Measurements from ENCODE around the gene WFDC10A. TPM values are rescaled to one million over a fixed set of nuclear protein-coding genes. Genes with fewer than 3 reads are reported as not detected.

Gene WFDC10A
- total and polyA plus RNA-seq, 2 donors (not counting 3 experiments of a cell fraction or from before 2014, with no cell fraction given): not detected

- H3K27ac ChIP-seq (ENCODE audit: insufficient read depth, low read depth, low read length): no peak overlapping the region
- H3K9me3 ChIP-seq (replicated peaks; ENCODE audit: control insufficient read depth, insufficient read depth, low read length): no peaks in the 10 kb centered on the region
- no peaks in the 10 kb centered on the region for H3K4me1 ChIP-seq (ENCODE audit: control insufficient read depth, extremely low read depth, insufficient read depth, low read length)
- no peak overlapping the region for H2AFZ ChIP-seq (ENCODE audit: low read depth, low read length)
- no peaks in the 10 kb centered on the region for H3K27me3 ChIP-seq (ENCODE audit: control insufficient read depth in 2 of 2, insufficient read depth in 2 of 2, low read length in 2 of 2)
- ChIA-PET POLR2A (no interaction called here), CTCF (no interaction called here)
- no peak overlapping the region for H3K4me2 ChIP-seq (ENCODE audit: insufficient read depth, low read length)
- intact Hi-C loops (cut with micrococcal nuclease) (no loop called here), dilution Hi-C loops (cut with MboI; ENCODE audit: extremely low pct_ligation_motif_present, low sequenced_read_pairs) (no loop called here)
- H3K36me3 ChIP-seq (ENCODE audit: control insufficient read depth in 2 of 2, extremely low read depth in 1 of 2, insufficient read depth in 2 of 2, low read length in 2 of 2): no peaks in the 10 kb centered on the region
- no peaks in the 10 kb centered on the region for H3K9me1 ChIP-seq (replicated peaks; ENCODE audit: control insufficient read depth, extremely low read depth, insufficient read depth, low read length)
- H3K79me2 ChIP-seq (ENCODE audit: control insufficient read depth, insufficient read depth, low read length): no peaks in the 10 kb centered on the region
- H3K9ac ChIP-seq (replicated peaks; ENCODE audit: extremely low read depth, insufficient read depth, low read length): no peak overlapping the region
- TF ChIP-seq POLR2A (IDR thresholded peaks at IDR 0.05; ENCODE audit: low read depth, low read length) (no peak), MAX (IDR thresholded peaks at IDR 0.05; ENCODE audit: insufficient read depth, insufficient read length) (no peak), FOS (IDR thresholded peaks at IDR 0.05; ENCODE audit: borderline replicate concordance, insufficient read depth, low read length) (no peak), GATA2 (IDR thresholded peaks at IDR 0.05; ENCODE audit: insufficient read depth, insufficient read length, low read depth, low read length) (no peak), POLR2AphosphoS5 (IDR thresholded peaks at IDR 0.05; ENCODE audit: insufficient read depth, low read depth, low read length) (no peak), CTCF (IDR thresholded peaks at IDR 0.05; ENCODE audit: extremely low read depth in 1 of 2, insufficient read depth in 1 of 2, low read depth in 1 of 2, low read length in 2 of 2) (no peak), JUN (IDR thresholded peaks at IDR 0.05; ENCODE audit: borderline replicate concordance, insufficient read depth, insufficient read length, low read depth) (no peak), MYC (IDR thresholded peaks at IDR 0.05; ENCODE audit: low read depth, low read length) (no peak), EZH2 (IDR thresholded peaks at IDR 0.05; ENCODE audit: borderline replicate concordance, low read depth, low read length, severe bottlenecking) (no peak)
- FAIRE-seq (no peak), DNase-seq (ENCODE audit: low read depth, low spot score) (no peak)
- no peak overlapping the region for H3K4me3 ChIP-seq (replicated peaks in 1 of 3; ENCODE audit: insufficient read depth in 1 of 3, low read depth in 1 of 3, low read length in 3 of 3)
- no peaks in the 10 kb centered on the region for H4K20me1 ChIP-seq (replicated peaks; ENCODE audit: control insufficient read depth, extremely low read depth, insufficient read depth, low read length)
- BruUV-seq (replicated peaks): no TSS peak
Observed at GRCh38 chr20:45679650-45680049, 50.1 kb downstream of the WFDC10A start.

Other genes with a start within 250 kb of the WFDC10A start
- 15.6 and 16.3 TPM in 2 replicates for gene DBNDD2, start 221.4 kb upstream of the WFDC10A start, total RNA-seq
- gene DBNDD2, start 221.4 kb upstream of the WFDC10A start, polyA plus RNA-seq: 27.9 and 28.7 TPM in 2 replicates
- 92.7 and 96.8 TPM in 2 replicates for gene PIGT, start 213.6 kb upstream of the WFDC10A start, total RNA-seq
- gene PIGT, start 213.6 kb upstream of the WFDC10A start, polyA plus RNA-seq: 143 and 162 TPM in 2 replicates
- gene WFDC2, start 160.0 kb upstream of the WFDC10A start, total RNA-seq: not detected in 2 replicates
- 0.22 TPM in 1 of 2 replicates, not detected in the other for gene WFDC2, start 160.0 kb upstream of the WFDC10A start, polyA plus RNA-seq
- not detected in 2 replicates for gene SPINT3, start 114.1 kb upstream of the WFDC10A start, total RNA-seq
- not detected in 2 replicates for gene SPINT3, start 114.1 kb upstream of the WFDC10A start, polyA plus RNA-seq
- gene WFDC6, start 90.3 kb upstream of the WFDC10A start, total RNA-seq: not detected in 2 replicates
- not detected in 2 replicates for gene WFDC6, start 90.3 kb upstream of the WFDC10A start, polyA plus RNA-seq
- not detected in 2 replicates for gene EPPIN, start 82.3 kb upstream of the WFDC10A start, total RNA-seq
- gene EPPIN, start 82.3 kb upstream of the WFDC10A start, polyA plus RNA-seq: not detected in 2 replicates
- gene WFDC8, start 50.5 kb upstream of the WFDC10A start, total RNA-seq: not detected in 2 replicates
- gene WFDC8, start 50.5 kb upstream of the WFDC10A start, polyA plus RNA-seq: not detected in 2 replicates
- not detected in 2 replicates for gene WFDC9, start 1.5 kb downstream of the WFDC10A start, total RNA-seq
- gene WFDC9, start 1.5 kb downstream of the WFDC10A start, polyA plus RNA-seq: not detected in 2 replicates
- not detected in 2 replicates for gene WFDC11, start 40.5 kb downstream of the WFDC10A start, total RNA-seq
- gene WFDC11, start 40.5 kb downstream of the WFDC10A start, polyA plus RNA-seq: not detected in 2 replicates
- gene WFDC13, start 72.3 kb downstream of the WFDC10A start, total RNA-seq: not detected in 2 replicates
- gene WFDC13, start 72.3 kb downstream of the WFDC10A start, polyA plus RNA-seq: not detected in 2 replicates
- gene WFDC10B, start 75.3 kb downstream of the WFDC10A start, total RNA-seq: not detected in 2 replicates
- gene WFDC10B, start 75.3 kb downstream of the WFDC10A start, polyA plus RNA-seq: not detected in 2 replicates
- gene SPINT4, start 92.6 kb downstream of the WFDC10A start, total RNA-seq: not detected in 2 replicates
- not detected in 2 replicates for gene SPINT4, start 92.6 kb downstream of the WFDC10A start, polyA plus RNA-seq
- not detected in 2 replicates for gene WFDC3, start 162.1 kb downstream of the WFDC10A start, total RNA-seq
- 0.39 TPM in 1 of 2 replicates, not detected in the other for gene WFDC3, start 162.1 kb downstream of the WFDC10A start, polyA plus RNA-seq
- gene DNTTIP1, start 162.2 kb downstream of the WFDC10A start, total RNA-seq: 31.9 and 33.7 TPM in 2 replicates
- gene DNTTIP1, start 162.2 kb downstream of the WFDC10A start, polyA plus RNA-seq: 38.4 and 40.5 TPM in 2 replicates
- 108 and 129 TPM in 2 replicates for gene UBE2C, start 182.9 kb downstream of the WFDC10A start, total RNA-seq
- gene UBE2C, start 182.9 kb downstream of the WFDC10A start, polyA plus RNA-seq: 130 and 135 TPM in 2 replicates
- gene TNNC2, start 197.6 kb downstream of the WFDC10A start, total RNA-seq: not detected in 2 replicates
- gene TNNC2, start 197.6 kb downstream of the WFDC10A start, polyA plus RNA-seq: 0.19 and 0.26 TPM in 2 replicates
- 11.9 and 14.9 TPM in 2 replicates for gene SNX21, start 204.1 kb downstream of the WFDC10A start, total RNA-seq
- 11.6 and 14.8 TPM in 2 replicates for gene SNX21, start 204.1 kb downstream of the WFDC10A start, polyA plus RNA-seq
- 15.5 and 15.8 TPM in 2 replicates for gene ACOT8, start 227.7 kb downstream of the WFDC10A start, total RNA-seq
- 50.9 and 58.8 TPM in 2 replicates for gene ACOT8, start 227.7 kb downstream of the WFDC10A start, polyA plus RNA-seq
- gene ZSWIM3, start 227.9 kb downstream of the WFDC10A start, total RNA-seq: 4.2 and 4.4 TPM in 2 replicates
- 3.8 and 4.5 TPM in 2 replicates for gene ZSWIM3, start 227.9 kb downstream of the WFDC10A start, polyA plus RNA-seq